Fibroblast of lung (primary cell): ENCODE measurements around the gene GALNT1. TPM values are rescaled to one million over a fixed set of nuclear protein-coding genes. Genes with fewer than 3 reads are reported as not detected.

Experiments used
- DNase-seq, 2 donors: peaks; one replicate each; pipeline versions ENCODE4 v3.0.0 to v3.0.0-alpha.2; 2010; ENCODE audit warnings: low read depth in 2 of 2
- H2AFZ ChIP-seq: 2 replicates; pipeline ENCODE4 v1.5.1; 2012; ENCODE audit warnings: low read length, control low read depth, inconsistent platforms
- H3K27ac ChIP-seq: 2 replicates; pipeline ENCODE4 v1.5.1; 2011; ENCODE audit warnings: low read length, control low read depth; ENCODE audit not compliant: insufficient read depth
- H3K27me3 ChIP-seq: 2 replicates; pipeline ENCODE4 v1.5.1; 2011; ENCODE audit warnings: mild to moderate bottlenecking, low read length; ENCODE audit not compliant: control insufficient read depth, insufficient read depth
- H3K36me3 ChIP-seq: 2 replicates; pipeline ENCODE4 v1.5.1; 2011; ENCODE audit warnings: low read length; ENCODE audit not compliant: control insufficient read depth, insufficient read depth
- H3K4me1 ChIP-seq: 2 replicates; pipeline ENCODE4 v1.5.1; 2011; ENCODE audit warnings: low read length; ENCODE audit not compliant: control insufficient read depth, insufficient read depth; ENCODE audit errors: extremely low read depth
- H3K4me2 ChIP-seq: 2 replicates; pipeline ENCODE4 v1.5.1; 2011; ENCODE audit warnings: low read length, control low read depth; ENCODE audit not compliant: insufficient read depth; ENCODE audit errors: extremely low read depth
- H3K4me3 ChIP-seq, 4 experiments: fragments of 200-600 bp in 1 of 4; sonication (generic) in 1 of 4; replicated peaks in 1 of 4; 2 replicates each; pipeline ENCODE4 v1.5.1; 2011 to 2016; ENCODE audit warnings: low read length in 4 of 4, low read depth in 3 of 4, mild to moderate bottlenecking in 3 of 4, control low read depth in 2 of 4, inconsistent platforms in 1 of 4, mixed read lengths in 1 of 4; ENCODE audit not compliant: insufficient read depth in 1 of 4; ENCODE audit errors: control extremely low read depth in 1 of 4
- H3K79me2 ChIP-seq: 2 replicates; pipeline ENCODE4 v1.5.1; 2012; ENCODE audit warnings: mild to moderate bottlenecking, low read length, inconsistent platforms; ENCODE audit not compliant: control insufficient read depth, insufficient read depth
- H3K9ac ChIP-seq: 2 replicates; pipeline ENCODE4 v1.5.1; 2011; ENCODE audit warnings: mild to moderate bottlenecking, low read length, control low read depth; ENCODE audit not compliant: insufficient read depth
- H3K9me3 ChIP-seq: 2 replicates; pipeline ENCODE4 v1.5.1; 2012; ENCODE audit warnings: low read depth, low read length; ENCODE audit not compliant: control insufficient read depth, insufficient read depth
- H4K20me1 ChIP-seq: 2 replicates; pipeline ENCODE4 v1.5.1; 2011; ENCODE audit warnings: low read length; ENCODE audit not compliant: control insufficient read depth, insufficient read depth; ENCODE audit errors: extremely low read depth
- CTCF ChIP-seq, 2 donors: IDR thresholded peaks in 1 of 2; conservative IDR thresholded peaks in 1 of 2; 1 replicate in 1 of 2; 2 replicates in 1 of 2; pipeline ENCODE4 v1.5.1; 2011 to 2012; ENCODE audit warnings: low read length in 2 of 2, control low read depth in 1 of 2, inconsistent platforms in 1 of 2, low read depth in 1 of 2, mild to moderate bottlenecking in 1 of 2
- EZH2 ChIP-seq: IDR thresholded peaks from 2 replicates; pipeline ENCODE4 v1.5.1; 2012; ENCODE audit warnings: low read length, control low read depth, mild to moderate bottlenecking; ENCODE audit errors: missing control alignments
- polyA plus RNA-seq, 2 donors: library from polyadenylated mRNA; depleted of rRNA in 1 of 2; stranded (reverse) in 1 of 2; unstranded in 1 of 2; fragments of >200 nt; gene quantifications; 2 replicates each; pipeline ENCODE4 v1.2.1, GENCODE V29; 2011 to 2012; ENCODE audit warnings: missing spikeins in 1 of 2
- total RNA-seq: library from RNA; depleted of rRNA; stranded (reverse); fragments of >200 nt; gene quantifications from 2 replicates; pipeline ENCODE4 v1.2.1, GENCODE V29; 2014

GALNT1 gene
- total and polyA plus RNA-seq, 2 donors (not counting 1 experiment from before 2014, with no cell fraction given), result 31.7 to 53.3 TPM

- no peak overlapping the region for H3K4me3 ChIP-seq
- no peak overlapping the region for H2AFZ ChIP-seq
- no peaks in the 10 kb centered on the region for H4K20me1 ChIP-seq
- H3K27ac ChIP-seq, result no peak overlapping the region
- no peaks in the 10 kb centered on the region for H3K9me3 ChIP-seq
- H3K27me3 ChIP-seq, result no peaks in the 10 kb centered on the region
- H3K79me2 ChIP-seq, result no peaks in the 10 kb centered on the region
- TF ChIP-seq CTCF (conservative IDR thresholded peaks at IDR 0.05 in 1 of 2, IDR thresholded peaks at IDR 0.05 in 1 of 2; ENCODE audit: low read depth in 1 of 2, low read length in 2 of 2), result no peak
- no peak for TF ChIP-seq EZH2
- H3K4me2 ChIP-seq, result no peak overlapping the region
- no peaks in the 10 kb centered on the region for H3K36me3 ChIP-seq
- DNase-seq, result no peak
- H3K4me1 ChIP-seq, result peaks cover under 1% of the 10 kb centered on the region
- H3K9ac ChIP-seq, result no peak overlapping the region
These were observed 107.2 kb downstream of the GALNT1 start for GRCh38 chr18:35688757-35689156.

GRCh38 chr18:35689728-35690127 is 108.2 kb downstream of the GALNT1 start:
- TF ChIP-seq CTCF (conservative IDR thresholded peaks at IDR 0.05 in 1 of 2, IDR thresholded peaks at IDR 0.05 in 1 of 2; ENCODE audit: low read depth in 1 of 2, low read length in 2 of 2) (no peak), EZH2 (no peak)
- H3K79me2 ChIP-seq, result no peaks in the 10 kb centered on the region
- H3K9ac ChIP-seq, result no peak overlapping the region
- no peak overlapping the region for H3K4me2 ChIP-seq
- no peak for DNase-seq
- no peak overlapping the region for H3K27ac ChIP-seq
- no peaks in the 10 kb centered on the region for H3K36me3 ChIP-seq
- no peak overlapping the region for H2AFZ ChIP-seq
- no peaks in the 10 kb centered on the region for H3K4me1 ChIP-seq
- H3K4me3 ChIP-seq, result no peak overlapping the region
- H4K20me1 ChIP-seq, result no peaks in the 10 kb centered on the region
- no peaks in the 10 kb centered on the region for H3K9me3 ChIP-seq
- H3K27me3 ChIP-seq, result no peaks in the 10 kb centered on the region

GRCh38 chr18:35691625-35692024 is 110.1 kb downstream of the GALNT1 start:
- no peak overlapping the region for H2AFZ ChIP-seq
- no peak for TF ChIP-seq CTCF (conservative IDR thresholded peaks at IDR 0.05 in 1 of 2, IDR thresholded peaks at IDR 0.05 in 1 of 2; ENCODE audit: low read depth in 1 of 2, low read length in 2 of 2)

More at GRCh38 chr18:35691625-35692024, 110.1 kb downstream of the GALNT1 start:
- Histone ChIP-seq H3K79me2 (no peaks in the 10 kb centered on the region), H3K9me3 (no peaks in the 10 kb centered on the region), H3K9ac (no peak overlapping the region), H4K20me1 (no peaks in the 10 kb centered on the region), H3K4me2 (no peak overlapping the region), H3K27ac (no peak overlapping the region), H3K36me3 (no peaks in the 10 kb centered on the region), H3K27me3 (no peaks in the 10 kb centered on the region), H3K4me1 (no peaks in the 10 kb centered on the region), H3K4me3 (no peak overlapping the region)
- no peak for DNase-seq
